Fibroblast of lung (primary cell): Measurements from ENCODE around the gene MRGPRF.

Source experiments
- EZH2 ChIP-seq: IDR thresholded peaks from 2 replicates; pipeline ENCODE4 v1.5.1; 2012; ENCODE audit warnings: low read length, control low read depth, mild to moderate bottlenecking; ENCODE audit errors: missing control alignments
- TF ChIP-seq, protein P1 (sequence below), 2 donors: IDR thresholded peaks in 1 of 2; conservative IDR thresholded peaks in 1 of 2; 1 replicate in 1 of 2; 2 replicates in 1 of 2; pipeline ENCODE4 v1.5.1; 2011 to 2012; ENCODE audit warnings: low read length in 2 of 2, control low read depth in 1 of 2, inconsistent platforms in 1 of 2, low read depth in 1 of 2, mild to moderate bottlenecking in 1 of 2

- TF ChIP-seq, protein P1, sequence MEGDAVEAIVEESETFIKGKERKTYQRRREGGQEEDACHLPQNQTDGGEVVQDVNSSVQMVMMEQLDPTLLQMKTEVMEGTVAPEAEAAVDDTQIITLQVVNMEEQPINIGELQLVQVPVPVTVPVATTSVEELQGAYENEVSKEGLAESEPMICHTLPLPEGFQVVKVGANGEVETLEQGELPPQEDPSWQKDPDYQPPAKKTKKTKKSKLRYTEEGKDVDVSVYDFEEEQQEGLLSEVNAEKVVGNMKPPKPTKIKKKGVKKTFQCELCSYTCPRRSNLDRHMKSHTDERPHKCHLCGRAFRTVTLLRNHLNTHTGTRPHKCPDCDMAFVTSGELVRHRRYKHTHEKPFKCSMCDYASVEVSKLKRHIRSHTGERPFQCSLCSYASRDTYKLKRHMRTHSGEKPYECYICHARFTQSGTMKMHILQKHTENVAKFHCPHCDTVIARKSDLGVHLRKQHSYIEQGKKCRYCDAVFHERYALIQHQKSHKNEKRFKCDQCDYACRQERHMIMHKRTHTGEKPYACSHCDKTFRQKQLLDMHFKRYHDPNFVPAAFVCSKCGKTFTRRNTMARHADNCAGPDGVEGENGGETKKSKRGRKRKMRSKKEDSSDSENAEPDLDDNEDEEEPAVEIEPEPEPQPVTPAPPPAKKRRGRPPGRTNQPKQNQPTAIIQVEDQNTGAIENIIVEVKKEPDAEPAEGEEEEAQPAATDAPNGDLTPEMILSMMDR (conservative IDR thresholded peaks at IDR 0.05 in 1 of 2, IDR thresholded peaks at IDR 0.05 in 1 of 2; ENCODE audit: low read depth in 1 of 2, low read length in 2 of 2): no peak
- TF ChIP-seq EZH2: no peak
These were observed 10.3 kb downstream of the MRGPRF start for GRCh38 chr11:69002570-69003231.
